Astrocyte of the cerebellum (primary cell): Measurements from ENCODE around the gene EIF4E2.
"Not testable (repeated sequence)": the region's sequence is repeated elsewhere in the genome, so short reads cannot be mapped to it uniquely, and the experiment has no call there.

Experiments used
- DNase-seq: peaks from one replicate; pipeline ENCODE4 v3.0.0-alpha.2; 2011; ENCODE audit warnings: low read depth
- H3K4me3 ChIP-seq: 2 replicates; pipeline ENCODE4 v1.5.1; 2011; ENCODE audit warnings: mild to moderate bottlenecking, low read depth, low read length, moderate library complexity
- CTCF ChIP-seq: IDR thresholded peaks from 2 replicates; pipeline ENCODE4 v1.5.1; 2012; ENCODE audit warnings: low read length, low read depth, moderate library complexity, mild to moderate bottlenecking; ENCODE audit errors: missing control alignments
- in situ Hi-C: cut with HindIII; loops from 2 replicates; pipeline ENCODE4 v1.10.0; 2017; ENCODE audit warnings: low sequenced_read_pairs

The EIF4E2 gene

DNA sequence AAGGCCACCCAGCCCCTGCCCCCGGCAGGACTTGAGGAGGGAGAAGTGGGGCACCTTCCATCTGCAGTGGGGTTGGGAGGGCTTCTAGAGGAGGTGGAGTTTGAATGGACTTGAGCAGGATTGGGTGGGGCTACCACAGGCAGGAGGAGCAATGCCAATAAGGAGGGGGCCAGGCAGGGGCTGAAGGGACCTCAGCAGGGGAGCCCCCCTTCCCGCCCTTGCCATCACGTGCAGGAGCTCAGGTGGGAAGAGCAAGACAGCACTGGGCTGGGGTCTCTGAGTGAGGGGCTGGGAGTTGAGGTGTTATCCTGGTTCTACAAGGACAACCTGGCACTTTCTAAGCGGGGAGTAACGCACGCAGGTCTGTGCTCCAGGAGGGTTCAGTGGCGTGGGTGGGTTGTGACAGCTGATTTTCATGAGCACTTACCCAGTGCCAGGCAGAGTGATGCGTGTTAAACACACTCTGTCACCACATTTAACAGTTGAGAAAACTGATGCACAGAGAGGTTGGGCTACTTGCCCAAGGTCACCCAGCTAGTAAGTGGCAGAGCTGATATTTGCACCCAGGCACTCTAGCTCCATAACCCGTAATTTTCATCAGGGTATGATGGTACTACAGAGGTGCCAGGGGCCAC, 19.7 kb upstream of the EIF4E2 start:
- no peak for DNase-seq
- no peak for TF ChIP-seq CTCF
- H3K4me3 ChIP-seq = no peak overlapping the region
- in situ Hi-C loops = no loop called here

GRCh38 chr2:232532419-232532818, 18.1 kb upstream of the EIF4E2 start:
- DNase-seq = no peak
- TF ChIP-seq CTCF = no peak
- H3K4me3 ChIP-seq = no peak overlapping the region
- in situ Hi-C loops = no loop called here

DNA sequence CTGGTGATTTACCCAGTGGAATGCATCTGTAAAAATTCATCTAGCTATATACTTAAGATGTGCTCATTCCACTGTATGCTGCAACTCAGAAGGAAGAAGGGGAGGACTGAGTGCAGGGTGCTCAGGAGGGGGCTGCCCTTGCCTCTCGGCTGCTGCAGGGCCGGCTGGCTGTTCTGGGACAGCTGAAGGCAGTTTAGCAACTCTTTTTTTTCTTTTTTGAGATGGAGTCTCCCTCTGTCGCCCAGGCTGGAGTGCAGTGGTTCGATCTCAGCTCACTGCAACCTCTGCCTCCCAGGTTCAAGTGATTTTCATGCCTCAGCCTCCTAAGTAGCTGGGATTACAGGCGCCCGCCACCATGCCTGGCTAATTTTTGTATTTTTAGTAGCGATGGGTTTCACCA, 17.7 kb upstream of the EIF4E2 start:
- in situ Hi-C loops, DNase-seq, H3K4me3 ChIP-seq: not testable (repeated sequence)

DNA sequence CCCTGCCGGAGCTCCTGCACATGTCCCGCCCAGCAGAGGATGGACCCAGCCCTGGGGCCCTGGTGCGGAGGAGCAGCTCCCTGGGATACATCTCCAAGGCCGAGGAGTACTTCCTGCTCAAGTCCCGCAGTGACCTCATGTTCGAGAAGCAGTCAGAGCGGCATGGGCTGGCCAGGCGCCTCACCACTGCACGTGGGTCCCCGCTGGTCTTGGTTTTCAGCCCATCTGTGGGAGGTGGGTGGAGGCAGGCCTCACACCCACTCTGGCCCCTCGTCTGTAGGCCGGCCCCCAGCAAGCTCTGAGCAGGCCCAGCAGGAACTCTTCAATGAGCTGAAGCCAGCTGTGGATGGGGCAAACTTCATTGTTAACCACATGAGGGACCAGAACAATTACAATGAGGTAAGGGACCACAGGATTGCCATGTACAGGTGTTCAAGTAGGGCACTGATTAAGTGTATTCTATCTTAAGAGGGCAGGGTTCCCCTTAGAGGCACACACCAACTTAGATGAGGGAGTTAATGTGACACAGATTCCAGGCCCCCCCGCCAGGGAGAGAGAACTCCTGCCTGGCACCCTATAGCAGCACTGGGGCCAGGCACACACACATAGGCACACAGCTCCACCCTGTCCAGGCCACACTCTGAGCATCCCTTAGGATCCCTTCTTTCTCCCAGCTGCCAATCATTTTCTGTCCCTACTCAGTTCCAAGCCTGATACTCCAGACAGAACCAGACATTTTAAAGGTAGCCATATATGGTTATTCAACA, 16.4 kb upstream of the EIF4E2 start:
- no peak for TF ChIP-seq CTCF
- no peak for DNase-seq
- no peak overlapping the region for H3K4me3 ChIP-seq
- in situ Hi-C loops = no loop called here

- H3K4me3 ChIP-seq = no peak overlapping the region
- no peak for TF ChIP-seq CTCF
- DNase-seq = no peak
- in situ Hi-C loops = no loop called here
Observed at GRCh38 chr2:232534940-232535651, 15.4 kb upstream of the EIF4E2 start.

GRCh38 chr2:232535761-232536530, 14.5 kb upstream of the EIF4E2 start:
- no peak for TF ChIP-seq CTCF
- no peak for DNase-seq
- H3K4me3 ChIP-seq = no peak overlapping the region
- in situ Hi-C loops = no loop called here
